K562 (cell line): Measurements from ENCODE around the gene THSD8. TPM values are rescaled to one million over a fixed set of nuclear protein-coding genes. Genes with fewer than 3 reads are reported as not detected.

Source experiments
- microRNA-seq: library from miRNA; unstranded; fragments of <30 nt; microRNA quantifications from one replicate; pipeline ENCODE4, GENCODE V29; 2018; ENCODE audit warnings: borderline microRNAs expressed
- polyA plus RNA-seq, 8 experiments: library from polyadenylated mRNA; depleted of rRNA in 4 of 8; stranded (reverse) in 5 of 8; unstranded in 3 of 8; fragments of >200 nt; fragmentation: Nextera tagmentation in 2 of 8; fragmentation: Illumina TruSeq in 1 of 8; extraction: Ambion mirVana in 2 of 8; extraction: Trizol in 1 of 8; gene quantifications; 2 replicates each; pipeline versions ENCODE4 v1.2.1 to v1.2.3, GENCODE V29; 2011 to 2014; ENCODE audit warnings: inconsistent platforms in 1 of 8, missing spikeins in 1 of 8
- small RNA-seq: library from RNA; depleted of rRNA; stranded (forward); fragments of <200 nt; gene quantifications from one replicate; pipeline ENCODE3, GENCODE V24; 2014
- total RNA-seq, 7 experiments: library from RNA; depleted of rRNA in 6 of 7; stranded (reverse); fragments of >200 nt in 6 of 7; fragmentation: Illumina TruSeq in 2 of 7; extraction: Trizol in 2 of 7; gene quantifications; 2 replicates each; pipeline versions ENCODE4 v1.2.1 to v1.2.3, GENCODE V29; 2011 to 2021; ENCODE audit warnings: low replicate concordance in 1 of 7

Gene THSD8
- total and polyA plus RNA-seq, 9 of the 15 experiments (the other 6 are each of a cell fraction or from before 2014, with no cell fraction given): 8.4 to 42.4 (median 19.9) TPM; not detected in 2

Small RNA genes within 50 kb of the gene (microRNA-seq; reads per million reads assigned to microRNA genes)
- not detected for gene MIR5684
- not detected for gene MIR6794

Small RNA genes within 50 kb of the gene (small RNA-seq; reads per million reads assigned to genes)
- gene MIR5684 (not detected), gene MIR6794 (not detected)

Other genes starting within 250 kb of the THSD8 start
Only the 7 nearest of the 27 such genes appear.
- not detected in 2 replicates for gene BEST2, start 50.3 kb upstream of the THSD8 start, total RNA-seq (2014; rRNA removed)
- not detected in 2 replicates for gene BEST2, start 50.3 kb upstream of the THSD8 start, total RNA-seq (2014; rRNA removed; fragmentation: Illumina TruSeq; extraction: Trizol)
- gene BEST2, start 50.3 kb upstream of the THSD8 start, total RNA-seq (2015; rRNA removed; fragmentation: Illumina TruSeq; extraction: Trizol): not detected in 2 replicates
- gene BEST2, start 50.3 kb upstream of the THSD8 start, total RNA-seq (2021): not detected in 2 replicates
- gene BEST2, start 50.3 kb upstream of the THSD8 start, polyA plus RNA-seq (2011; rRNA removed): not detected in 2 replicates
- gene BEST2, start 50.3 kb upstream of the THSD8 start, polyA plus RNA-seq (2014; fragmentation: Illumina TruSeq; extraction: Trizol): not detected in 2 replicates
- gene BEST2, start 50.3 kb upstream of the THSD8 start, polyA plus RNA-seq (2014; fragmentation: Nextera tagmentation; extraction: Ambion mirVana): not detected
- not detected in 2 replicates for gene BEST2, start 50.3 kb upstream of the THSD8 start, polyA plus RNA-seq (2014; rRNA removed)
- gene HOOK2, start 26.5 kb upstream of the THSD8 start, total RNA-seq (2014; rRNA removed): 15.0 and 15.2 TPM in 2 replicates
- 6.3 and 8.8 TPM in 2 replicates for gene HOOK2, start 26.5 kb upstream of the THSD8 start, total RNA-seq (2014; rRNA removed; fragmentation: Illumina TruSeq; extraction: Trizol)
- gene HOOK2, start 26.5 kb upstream of the THSD8 start, total RNA-seq (2015; rRNA removed; fragmentation: Illumina TruSeq; extraction: Trizol): 6.6 and 8.7 TPM in 2 replicates
- 13.1 and 17.0 TPM in 2 replicates for gene HOOK2, start 26.5 kb upstream of the THSD8 start, total RNA-seq (2021)
- 9.9 and 15.3 TPM in 2 replicates for gene HOOK2, start 26.5 kb upstream of the THSD8 start, polyA plus RNA-seq (2011; rRNA removed)
- 12.9 and 14.1 TPM in 2 replicates for gene HOOK2, start 26.5 kb upstream of the THSD8 start, polyA plus RNA-seq (2014; fragmentation: Illumina TruSeq; extraction: Trizol)
- 1 to 10 TPM; 1.3 to 1.5 TPM for gene HOOK2, start 26.5 kb upstream of the THSD8 start, polyA plus RNA-seq (2014; fragmentation: Nextera tagmentation; extraction: Ambion mirVana)
- 16.1 and 17.2 TPM in 2 replicates for gene HOOK2, start 26.5 kb upstream of the THSD8 start, polyA plus RNA-seq (2014; rRNA removed)
- 74.7 and 94.7 TPM in 2 replicates for gene JUNB, start 10.6 kb upstream of the THSD8 start, total RNA-seq (2014; rRNA removed)
- gene JUNB, start 10.6 kb upstream of the THSD8 start, total RNA-seq (2014; rRNA removed; fragmentation: Illumina TruSeq; extraction: Trizol): 1.7 and 1.9 TPM in 2 replicates
- 13.1 and 15.6 TPM in 2 replicates for gene JUNB, start 10.6 kb upstream of the THSD8 start, total RNA-seq (2015; rRNA removed; fragmentation: Illumina TruSeq; extraction: Trizol)
- 61.7 and 73.9 TPM in 2 replicates for gene JUNB, start 10.6 kb upstream of the THSD8 start, total RNA-seq (2021)
- gene JUNB, start 10.6 kb upstream of the THSD8 start, polyA plus RNA-seq (2011; rRNA removed): 15.9 and 19.8 TPM in 2 replicates
- gene JUNB, start 10.6 kb upstream of the THSD8 start, polyA plus RNA-seq (2014; fragmentation: Illumina TruSeq; extraction: Trizol): 4.4 and 19.9 TPM in 2 replicates
- gene JUNB, start 10.6 kb upstream of the THSD8 start, polyA plus RNA-seq (2014; fragmentation: Nextera tagmentation; extraction: Ambion mirVana): under 1 TPM; 0.23 to 0.56 TPM
- gene JUNB, start 10.6 kb upstream of the THSD8 start, polyA plus RNA-seq (2014; rRNA removed): 88.1 and 89.6 TPM in 2 replicates
- gene PRDX2, start 269 bp upstream of the THSD8 start, total RNA-seq (2014; rRNA removed): 416 and 546 TPM in 2 replicates
- gene PRDX2, start 269 bp upstream of the THSD8 start, total RNA-seq (2014; rRNA removed; fragmentation: Illumina TruSeq; extraction: Trizol): 152 and 249 TPM in 2 replicates
- 343 and 347 TPM in 2 replicates for gene PRDX2, start 269 bp upstream of the THSD8 start, total RNA-seq (2015; rRNA removed; fragmentation: Illumina TruSeq; extraction: Trizol)
- 415 and 416 TPM in 2 replicates for gene PRDX2, start 269 bp upstream of the THSD8 start, total RNA-seq (2021)
- 206 and 256 TPM in 2 replicates for gene PRDX2, start 269 bp upstream of the THSD8 start, polyA plus RNA-seq (2011; rRNA removed)
- gene PRDX2, start 269 bp upstream of the THSD8 start, polyA plus RNA-seq (2014; fragmentation: Illumina TruSeq; extraction: Trizol): 650 and 698 TPM in 2 replicates
- 1,000 to 10,000 TPM in 1 of 2 experiments, 100 to 1,000 TPM in 1; 938 to 1,183 TPM for gene PRDX2, start 269 bp upstream of the THSD8 start, polyA plus RNA-seq (2014; fragmentation: Nextera tagmentation; extraction: Ambion mirVana)
- 280 and 401 TPM in 2 replicates for gene PRDX2, start 269 bp upstream of the THSD8 start, polyA plus RNA-seq (2014; rRNA removed)
- gene RNASEH2A, start 4.5 kb downstream of the THSD8 start, total RNA-seq (2014; rRNA removed): 62.7 and 80.8 TPM in 2 replicates
- 36.7 TPM in 2 replicates for gene RNASEH2A, start 4.5 kb downstream of the THSD8 start, total RNA-seq (2014; rRNA removed; fragmentation: Illumina TruSeq; extraction: Trizol)
- 60.2 and 61.7 TPM in 2 replicates for gene RNASEH2A, start 4.5 kb downstream of the THSD8 start, total RNA-seq (2015; rRNA removed; fragmentation: Illumina TruSeq; extraction: Trizol)
- 53.9 and 64.1 TPM in 2 replicates for gene RNASEH2A, start 4.5 kb downstream of the THSD8 start, total RNA-seq (2021)
- gene RNASEH2A, start 4.5 kb downstream of the THSD8 start, polyA plus RNA-seq (2011; rRNA removed): 60.7 and 62.8 TPM in 2 replicates
- 46.9 and 74.6 TPM in 2 replicates for gene RNASEH2A, start 4.5 kb downstream of the THSD8 start, polyA plus RNA-seq (2014; fragmentation: Illumina TruSeq; extraction: Trizol)
- 10 to 100 TPM; 22.3 to 34.6 TPM for gene RNASEH2A, start 4.5 kb downstream of the THSD8 start, polyA plus RNA-seq (2014; fragmentation: Nextera tagmentation; extraction: Ambion mirVana)
- gene RNASEH2A, start 4.5 kb downstream of the THSD8 start, polyA plus RNA-seq (2014; rRNA removed): 78.0 and 107 TPM in 2 replicates
- 0.73 and 1.1 TPM in 2 replicates for gene RTBDN, start 32.5 kb downstream of the THSD8 start, total RNA-seq (2014; rRNA removed)
- gene RTBDN, start 32.5 kb downstream of the THSD8 start, total RNA-seq (2014; rRNA removed; fragmentation: Illumina TruSeq; extraction: Trizol): 0.19 and 0.22 TPM in 2 replicates
- gene RTBDN, start 32.5 kb downstream of the THSD8 start, total RNA-seq (2015; rRNA removed; fragmentation: Illumina TruSeq; extraction: Trizol): 0.40 and 1.1 TPM in 2 replicates
- gene RTBDN, start 32.5 kb downstream of the THSD8 start, total RNA-seq (2021): 0.69 and 2.3 TPM in 2 replicates
- 0.86 and 0.87 TPM in 2 replicates for gene RTBDN, start 32.5 kb downstream of the THSD8 start, polyA plus RNA-seq (2011; rRNA removed)
- gene RTBDN, start 32.5 kb downstream of the THSD8 start, polyA plus RNA-seq (2014; fragmentation: Illumina TruSeq; extraction: Trizol): 0.96 and 1.2 TPM in 2 replicates
- under 1 TPM in 1 of 2 experiments, not detected in 1; 0.20 TPM for gene RTBDN, start 32.5 kb downstream of the THSD8 start, polyA plus RNA-seq (2014; fragmentation: Nextera tagmentation; extraction: Ambion mirVana)
- 0.58 and 1.9 TPM in 2 replicates for gene RTBDN, start 32.5 kb downstream of the THSD8 start, polyA plus RNA-seq (2014; rRNA removed)
- gene MAST1, start 36.4 kb downstream of the THSD8 start, total RNA-seq (2014; rRNA removed): 3.9 and 5.7 TPM in 2 replicates
- 1.9 and 2.8 TPM in 2 replicates for gene MAST1, start 36.4 kb downstream of the THSD8 start, total RNA-seq (2014; rRNA removed; fragmentation: Illumina TruSeq; extraction: Trizol)
- 2.9 and 3.1 TPM in 2 replicates for gene MAST1, start 36.4 kb downstream of the THSD8 start, total RNA-seq (2015; rRNA removed; fragmentation: Illumina TruSeq; extraction: Trizol)
- 10.3 and 12.1 TPM in 2 replicates for gene MAST1, start 36.4 kb downstream of the THSD8 start, total RNA-seq (2021)
- 8.2 and 17.4 TPM in 2 replicates for gene MAST1, start 36.4 kb downstream of the THSD8 start, polyA plus RNA-seq (2011; rRNA removed)
- gene MAST1, start 36.4 kb downstream of the THSD8 start, polyA plus RNA-seq (2014; fragmentation: Illumina TruSeq; extraction: Trizol): 6.4 and 8.8 TPM in 2 replicates
- gene MAST1, start 36.4 kb downstream of the THSD8 start, polyA plus RNA-seq (2014; fragmentation: Nextera tagmentation; extraction: Ambion mirVana): under 1 TPM; 0.48 to 0.67 TPM
- gene MAST1, start 36.4 kb downstream of the THSD8 start, polyA plus RNA-seq (2014; rRNA removed): 7.6 and 10.5 TPM in 2 replicates